GM12878 (cell line): ENCODE measurements around the gene TROAP. TPM values are rescaled to one million over a fixed set of nuclear protein-coding genes. Genes with fewer than 3 reads are reported as not detected.

ENCODE experiments used
- ATAC-seq: fragments of 200-7000 bp; cut with Tn5 transposase; 3 replicates; pipeline ENCODE4 v1.9.1; 2020; ENCODE audit warnings: mild to moderate bottlenecking, moderate library complexity
- BruUV-seq: library from RNA; stranded (reverse); fragments of 400-500 nt; replicated peaks from 2 replicates; lab custom pipeline; 2021; lab: Mats Ljungman, UMichigan
- CTCF ChIA-PET: fragments of 300-600 bp; sonication (Branson Sonifier 250); formaldehyde crosslinking; extraction: SDS; loops from one replicate; lab custom pipeline; 2021; ENCODE audit warnings: inconsistent platforms; lab: Yijun Ruan, JAX
- POLR2A ChIA-PET: fragments of 350-600 bp; formaldehyde crosslinking; extraction: SDS; loops from one replicate; lab custom pipeline; 2021; ENCODE audit warnings: inconsistent platforms; lab: Charles Lee
- RAD21 ChIA-PET: fragments of 300-600 bp; sonication (Branson Sonifier 250); formaldehyde crosslinking; loops from one replicate; lab custom pipeline; 2023; ENCODE audit warnings: antibody characterized with exemption; ENCODE audit not compliant: unreplicated experiment; lab: Charles Lee
- SMC1A ChIA-PET: fragments of 300-600 bp; sonication (Branson Sonifier 250); formaldehyde crosslinking; loops from one replicate; lab custom pipeline; 2023; ENCODE audit not compliant: unreplicated experiment, uncharacterized antibody; lab: Charles Lee
- DNase-seq: peaks from one replicate; pipeline ENCODE4 v3.0.0-alpha.2; 2011; ENCODE audit warnings: low read depth, low spot score
- FAIRE-seq: peaks from 3 replicates; lab custom pipeline; 2011; peaks lifted over from hg19 to GRCh38; lab: Jason Lieb, UNC
- H2AFZ ChIP-seq: 2 replicates; pipeline ENCODE4 v1.6.0; 2011; ENCODE audit warnings: low read depth, low read length, control low read depth; ENCODE audit not compliant: control insufficient read depth
- H3K27ac ChIP-seq: 2 replicates; pipeline ENCODE4 v1.5.1; 2011; ENCODE audit warnings: control low read depth; ENCODE audit not compliant: control insufficient read depth, insufficient read depth
- H3K27me3 ChIP-seq, 2 experiments: replicated peaks in 1 of 2; 2 replicates each; pipeline versions ENCODE4 v1.6.0 to v1.6.1; 2011; ENCODE audit warnings: low read length in 1 of 2; ENCODE audit not compliant: control insufficient read depth in 2 of 2, insufficient read depth in 2 of 2
- H3K36me3 ChIP-seq, 2 experiments: 2 replicates each; pipeline ENCODE4 v1.5.1; 2011; ENCODE audit warnings: low read length in 1 of 2; ENCODE audit not compliant: control insufficient read depth in 2 of 2, insufficient read depth in 2 of 2
- H3K4me1 ChIP-seq: 2 replicates; pipeline ENCODE4 v1.6.1; 2011; ENCODE audit warnings: mild to moderate bottlenecking, low read length, moderate library complexity, mixed read lengths; ENCODE audit not compliant: control insufficient read depth, insufficient read depth
- H3K4me2 ChIP-seq: 2 replicates; pipeline ENCODE4 v1.6.0; 2011; ENCODE audit warnings: control low read depth; ENCODE audit not compliant: control insufficient read depth, insufficient read depth
- H3K4me3 ChIP-seq: fragments of 200-600 bp; sonication (generic); 2 replicates; pipeline ENCODE4 v1.5.1; 2016
- H3K79me2 ChIP-seq: 2 replicates; pipeline ENCODE4 v1.6.0; 2011; ENCODE audit warnings: low read length; ENCODE audit not compliant: control insufficient read depth, insufficient read depth
- H3K9ac ChIP-seq: 2 replicates; pipeline ENCODE4 v1.8.0; 2011; ENCODE audit warnings: low read length, control low read depth, mixed read lengths; ENCODE audit not compliant: control insufficient read depth, insufficient read depth
- H3K9me3 ChIP-seq: replicated peaks from 3 replicates; pipeline ENCODE4 v1.5.1; 2011; ENCODE audit warnings: mild to moderate bottlenecking, low read length; ENCODE audit not compliant: control insufficient read depth, insufficient read depth
- H4K20me1 ChIP-seq: 2 replicates; pipeline ENCODE4 v1.6.0; 2011; ENCODE audit not compliant: control insufficient read depth, insufficient read depth
- ATF2 ChIP-seq: IDR thresholded peaks from 2 replicates; pipeline ENCODE4 v1.6.1; 2012; ENCODE audit warnings: low read length, inconsistent platforms
- ATF7 ChIP-seq: fragments of 450-650 bp; IDR thresholded peaks from 2 replicates; pipeline ENCODE4 v1.6.1; 2016; ENCODE audit warnings: low read depth, mild to moderate bottlenecking
- ESRRA ChIP-seq: IDR thresholded peaks from 2 replicates; pipeline ENCODE4 v1.6.1; 2012; ENCODE audit warnings: mild to moderate bottlenecking, low read length, improper control_type of control experiment
- RB1 ChIP-seq: fragments of 450-650 bp; formaldehyde crosslinking; IDR thresholded peaks from 2 replicates; pipeline ENCODE4 v1.6.1; 2017; ENCODE audit warnings: mild to moderate bottlenecking, borderline replicate concordance
- RCOR1 ChIP-seq: conservative IDR thresholded peaks from 2 replicates; pipeline ENCODE4 v1.6.1; 2012; ENCODE audit warnings: low read depth, low read length, improper control_type of control experiment
- SKIL ChIP-seq: fragments of 450-650 bp; IDR thresholded peaks from 2 replicates; pipeline ENCODE4 v1.6.1; 2017; ENCODE audit warnings: mild to moderate bottlenecking, low read depth, inconsistent platforms; ENCODE audit not compliant: poor library complexity, severe bottlenecking
- WGBS: methylation state at CpG from one replicate; pipeline ENCODE4 v1.1.6; 2016; ENCODE audit warnings: low lambda C conversion rate; ENCODE audit not compliant: insufficient replicate concordance, insufficient coverage; ENCODE audit errors: missing lambda C conversion rate; 5-methylcytosine and 5-hydroxymethylcytosine counted together
- in situ Hi-C: fragments of 300-500 bp; cut with MboI; formaldehyde crosslinking; loops from 9 replicates; pipeline ENCODE4 v1.14.3; 2018; ENCODE audit warnings: mixed read lengths
- intact Hi-C: fragments of 100-400 bp; cut with micrococcal nuclease; formaldehyde crosslinking; loops from one replicate; pipeline ENCODE4 v1.14.2; 2022; ENCODE audit not compliant: unreplicated experiment
- polyA plus RNA-seq, 11 experiments: library from polyadenylated mRNA; depleted of rRNA in 4 of 11; unstranded in 6 of 11; stranded (reverse) in 5 of 11; fragments of >200 nt; fragmentation: Nextera tagmentation in 4 of 11; fragmentation: Illumina TruSeq in 1 of 11; extraction: Ambion mirVana in 4 of 11; extraction: Trizol in 1 of 11; gene quantifications; 1 replicate in 1 of 11; 2 replicates in 10 of 11; pipeline versions ENCODE4 v1.2.1 to v1.2.3, GENCODE V29; 2011 to 2016; ENCODE audit warnings: inconsistent platforms in 2 of 11, missing spikeins in 2 of 11, low read depth in 1 of 11
- total RNA-seq, 4 experiments: library from RNA; depleted of rRNA in 3 of 4; stranded (reverse); fragments of >200 nt in 3 of 4; fragmentation: Illumina TruSeq in 1 of 4; extraction: Trizol in 1 of 4; gene quantifications; 2 replicates each; pipeline versions ENCODE4 v1.2.1 to v1.2.3, GENCODE V29; 2013 to 2021
- TF ChIP-seq, protein P1 (sequence below): IDR thresholded peaks from 2 replicates; pipeline ENCODE4 v1.6.1; 2012; ENCODE audit warnings: mild to moderate bottlenecking, low read depth, low read length

Gene TROAP
- total and polyA plus RNA-seq, 10 of the 15 experiments (the other 5 are each of a cell fraction or from before 2014, with no cell fraction given): 26.8 to 93.7 (median 52.6) TPM

DNA sequence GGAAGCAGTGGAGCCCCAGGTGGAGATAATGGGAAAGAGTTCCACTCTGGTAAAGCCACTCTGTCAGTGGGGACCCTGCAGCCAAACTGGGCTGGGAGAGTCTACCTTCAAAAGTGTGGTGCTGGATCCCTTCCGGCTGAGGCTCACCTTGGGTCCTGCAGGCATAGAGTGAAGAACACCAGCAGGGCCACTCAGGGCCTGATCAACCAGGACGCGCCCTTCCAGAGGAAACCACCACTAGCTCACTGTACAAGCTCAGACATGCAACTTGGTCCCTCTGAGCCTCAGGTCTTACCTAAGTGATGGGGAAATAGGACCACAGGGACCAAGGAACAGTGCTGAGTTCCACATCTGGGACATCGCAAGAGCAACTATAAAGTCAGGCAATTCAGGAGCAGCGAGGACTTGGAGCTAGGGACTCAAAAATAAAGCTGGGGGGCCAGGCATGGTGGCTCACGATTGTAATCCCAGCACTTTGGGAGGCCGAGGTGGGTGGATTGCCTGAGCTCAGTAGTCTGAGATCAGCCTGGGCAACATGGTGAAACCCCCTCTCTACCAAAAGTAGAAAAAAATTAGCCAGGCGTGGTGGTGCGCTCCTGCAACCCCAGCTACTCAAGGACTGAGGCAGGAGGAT is 34.0 kb upstream of the TROAP start:
- WGBS: 27% methylated on average over 9 of the region's 9 CpGs
- H3K4me2 ChIP-seq: no peak overlapping the region
- peak; percentile 44 for ATAC-seq
- intact Hi-C loops: loop anchor here (1.0 kb wide), 3 partner anchors 53 to 225 kb away; no protein-coding TSS in a partner anchor
- no peaks in the 10 kb centered on the region for H4K20me1 ChIP-seq
- BruUV-seq: no TSS peak
- TF ChIP-seq RB1 (no peak), SKIL (no peak), ATF7 (no peak), ESRRA (no peak), ATF2 (no peak), RCOR1 (no peak)
- TF ChIP-seq, protein P1, sequence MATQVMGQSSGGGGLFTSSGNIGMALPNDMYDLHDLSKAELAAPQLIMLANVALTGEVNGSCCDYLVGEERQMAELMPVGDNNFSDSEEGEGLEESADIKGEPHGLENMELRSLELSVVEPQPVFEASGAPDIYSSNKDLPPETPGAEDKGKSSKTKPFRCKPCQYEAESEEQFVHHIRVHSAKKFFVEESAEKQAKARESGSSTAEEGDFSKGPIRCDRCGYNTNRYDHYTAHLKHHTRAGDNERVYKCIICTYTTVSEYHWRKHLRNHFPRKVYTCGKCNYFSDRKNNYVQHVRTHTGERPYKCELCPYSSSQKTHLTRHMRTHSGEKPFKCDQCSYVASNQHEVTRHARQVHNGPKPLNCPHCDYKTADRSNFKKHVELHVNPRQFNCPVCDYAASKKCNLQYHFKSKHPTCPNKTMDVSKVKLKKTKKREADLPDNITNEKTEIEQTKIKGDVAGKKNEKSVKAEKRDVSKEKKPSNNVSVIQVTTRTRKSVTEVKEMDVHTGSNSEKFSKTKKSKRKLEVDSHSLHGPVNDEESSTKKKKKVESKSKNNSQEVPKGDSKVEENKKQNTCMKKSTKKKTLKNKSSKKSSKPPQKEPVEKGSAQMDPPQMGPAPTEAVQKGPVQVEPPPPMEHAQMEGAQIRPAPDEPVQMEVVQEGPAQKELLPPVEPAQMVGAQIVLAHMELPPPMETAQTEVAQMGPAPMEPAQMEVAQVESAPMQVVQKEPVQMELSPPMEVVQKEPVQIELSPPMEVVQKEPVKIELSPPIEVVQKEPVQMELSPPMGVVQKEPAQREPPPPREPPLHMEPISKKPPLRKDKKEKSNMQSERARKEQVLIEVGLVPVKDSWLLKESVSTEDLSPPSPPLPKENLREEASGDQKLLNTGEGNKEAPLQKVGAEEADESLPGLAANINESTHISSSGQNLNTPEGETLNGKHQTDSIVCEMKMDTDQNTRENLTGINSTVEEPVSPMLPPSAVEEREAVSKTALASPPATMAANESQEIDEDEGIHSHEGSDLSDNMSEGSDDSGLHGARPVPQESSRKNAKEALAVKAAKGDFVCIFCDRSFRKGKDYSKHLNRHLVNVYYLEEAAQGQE: no peak
- TF ChIP-seq, all 136 proteins: peak for 0
- ChIA-PET SMC1A (interaction anchor here (0.9 to 4.6 kb wide), 17 partner anchors 9 to 292 kb away, joined by 3 to 46 read pairs (median 6); partner anchors contain the start of genes DNAJC22 and TROAP), POLR2A (interaction anchor here (0.9 to 1.2 kb wide), 2 partner anchors 23 to 54 kb away, joined by 3 read pairs; no protein-coding TSS in a partner anchor), CTCF (interaction anchor here (0.7 to 16.2 kb wide), 43 partner anchors 9 to 315 kb away, joined by 3 to 231 read pairs (median 5); partner anchors contain the start of genes C1QL4, DNAJC22 and TROAP), RAD21 (interaction anchor here (0.6 to 4.4 kb wide), 13 partner anchors 8 to 291 kb away, joined by 3 to 54 read pairs (median 5); partner anchors contain the start of gene DNAJC22)
- Histone ChIP-seq H2AFZ (no peak overlapping the region), H3K79me2 (no peaks in the 10 kb centered on the region), H3K27me3 (peaks cover 0 to 3% of the 10 kb centered on the region in 2 experiments; a peak in 2 of 4 replicates), H3K36me3 (no peaks in the 10 kb centered on the region), H3K9me3 (no peaks in the 10 kb centered on the region), H3K27ac (no peak overlapping the region), H3K4me3 (no peak overlapping the region), H3K4me1 (no peaks in the 10 kb centered on the region), H3K9ac (no peak overlapping the region)
- FAIRE-seq (no peak), DNase-seq (no peak)
- in situ Hi-C loops: loop anchor here (5.0 kb wide), 1 partner anchor 48 kb away; the partner anchor contains the start of gene C1QL4
